Esophagus squamous epithelium (tissue), 4 donors: ENCODE measurements around the gene MSH6.

Experiments used
- POLR2A ChIP-seq, 4 donors: fragments of 450-650 bp; IDR thresholded peaks; one replicate each; pipeline ENCODE4 v1.6.1; 2017; ENCODE audit warnings: antibody characterized with exemption in 4 of 4, mild to moderate bottlenecking in 4 of 4, moderate library complexity in 3 of 4
- TF ChIP-seq, protein P1 (sequence below), 6 experiments: fragments of 450-650 bp in 4 of 6; fragments of 200-600 bp in 2 of 6; sonication (generic) in 2 of 6; IDR thresholded peaks; one replicate each; pipeline ENCODE4 v1.5.1; 2016 to 2019; ENCODE audit warnings: antibody characterized with exemption in 6 of 6, mild to moderate bottlenecking in 4 of 6, moderate library complexity in 4 of 6

DNA sequence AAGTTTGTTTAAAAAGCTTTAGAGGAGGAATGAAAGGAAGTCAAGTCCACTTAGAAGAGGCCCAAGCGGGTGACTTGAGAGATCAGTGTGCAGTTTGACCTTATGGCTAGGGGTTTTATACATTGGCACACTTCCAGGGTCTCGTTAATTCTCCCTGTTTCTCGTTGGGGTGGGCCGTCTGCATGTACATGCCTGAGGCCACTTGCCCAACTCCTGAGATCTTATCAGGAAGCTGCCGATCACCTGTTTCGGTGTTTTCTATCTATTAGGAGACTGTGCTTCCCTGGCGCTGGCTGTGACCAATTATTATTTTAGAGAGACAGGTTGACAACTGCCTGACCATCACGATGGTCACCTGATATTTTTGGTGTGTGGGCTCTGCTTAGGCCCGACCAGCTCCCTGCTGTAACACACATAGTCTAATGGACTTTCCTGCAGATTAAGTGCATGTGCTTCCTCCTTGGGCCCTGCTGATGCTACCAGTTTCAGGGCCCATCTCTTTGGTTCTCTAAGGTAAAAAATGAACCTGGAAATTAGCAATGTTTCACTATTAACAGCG lies 31.0 kb upstream of the MSH6 start:
- TF ChIP-seq, protein P1, sequence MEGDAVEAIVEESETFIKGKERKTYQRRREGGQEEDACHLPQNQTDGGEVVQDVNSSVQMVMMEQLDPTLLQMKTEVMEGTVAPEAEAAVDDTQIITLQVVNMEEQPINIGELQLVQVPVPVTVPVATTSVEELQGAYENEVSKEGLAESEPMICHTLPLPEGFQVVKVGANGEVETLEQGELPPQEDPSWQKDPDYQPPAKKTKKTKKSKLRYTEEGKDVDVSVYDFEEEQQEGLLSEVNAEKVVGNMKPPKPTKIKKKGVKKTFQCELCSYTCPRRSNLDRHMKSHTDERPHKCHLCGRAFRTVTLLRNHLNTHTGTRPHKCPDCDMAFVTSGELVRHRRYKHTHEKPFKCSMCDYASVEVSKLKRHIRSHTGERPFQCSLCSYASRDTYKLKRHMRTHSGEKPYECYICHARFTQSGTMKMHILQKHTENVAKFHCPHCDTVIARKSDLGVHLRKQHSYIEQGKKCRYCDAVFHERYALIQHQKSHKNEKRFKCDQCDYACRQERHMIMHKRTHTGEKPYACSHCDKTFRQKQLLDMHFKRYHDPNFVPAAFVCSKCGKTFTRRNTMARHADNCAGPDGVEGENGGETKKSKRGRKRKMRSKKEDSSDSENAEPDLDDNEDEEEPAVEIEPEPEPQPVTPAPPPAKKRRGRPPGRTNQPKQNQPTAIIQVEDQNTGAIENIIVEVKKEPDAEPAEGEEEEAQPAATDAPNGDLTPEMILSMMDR (IDR thresholded peaks at IDR 0.05), result no peak
- TF ChIP-seq POLR2A (IDR thresholded peaks at IDR 0.05), result no peak
